ENCODE data around the gene DEFB125.

DEFB125 gene

GRCh38 chr20:145877-146276 lies 58.4 kb downstream of the DEFB125 start:
- no peak overlapping the region for H3K4me3 ChIP-seq (ENCODE audit: low read depth, low read length)

Measured in iPS-11a (cell line).